ENCODE results near the gene TTC13.

The TTC13 gene

GRCh38 chr1:230976825-230977747 is 1.6 kb downstream of the TTC13 start:
- no peak overlapping the region for H3K27ac Mint-ChIP-seq
- H3K9me3 Mint-ChIP-seq = no peaks in the 10 kb centered on the region
- peak overlapping the region; percentile 89 for H3K4me3 Mint-ChIP-seq
- no peaks in the 10 kb centered on the region for H3K36me3 Mint-ChIP-seq (ENCODE audit: low read depth)
- H3K4me1 Mint-ChIP-seq = peaks cover 8% of the 10 kb centered on the region
- DNase-seq = no peak
- H3K27me3 Mint-ChIP-seq (ENCODE audit: low read depth, poor library complexity) = peaks cover 7% of the 10 kb centered on the region
- no peak for TF ChIP-seq CTCF (IDR thresholded peaks at IDR 0.05)

GRCh38 chr1:230976360-230976759 is 2.3 kb downstream of the TTC13 start:
- no peak for TF ChIP-seq CTCF (IDR thresholded peaks at IDR 0.05)
- Mint-ChIP-seq H3K36me3 (ENCODE audit: low read depth) (no peaks in the 10 kb centered on the region), H3K9me3 (no peaks in the 10 kb centered on the region), H3K4me1 (peaks cover 8% of the 10 kb centered on the region), H3K4me3 (peak overlapping the region; percentile 37), H3K27me3 (ENCODE audit: low read depth, poor library complexity) (peaks cover 7% of the 10 kb centered on the region), H3K27ac (no peak overlapping the region)
- DNase-seq = no peak

GRCh38 chr1:230975636-230976035 is 3.0 kb downstream of the TTC13 start:
- H3K4me3 Mint-ChIP-seq = no peak overlapping the region
- DNase-seq = no peak
- no peak for TF ChIP-seq CTCF (IDR thresholded peaks at IDR 0.05)
- H3K4me1 Mint-ChIP-seq = peaks cover 8% of the 10 kb centered on the region
- no peak overlapping the region for H3K27ac Mint-ChIP-seq
- H3K9me3 Mint-ChIP-seq = no peaks in the 10 kb centered on the region
- H3K27me3 Mint-ChIP-seq (ENCODE audit: low read depth, poor library complexity) = peaks cover 7% of the 10 kb centered on the region
- no peaks in the 10 kb centered on the region for H3K36me3 Mint-ChIP-seq (ENCODE audit: low read depth)

- H3K27me3 Mint-ChIP-seq (ENCODE audit: low read depth, poor library complexity) = peaks cover 15% of the 10 kb centered on the region
- no peaks in the 10 kb centered on the region for H3K36me3 Mint-ChIP-seq (ENCODE audit: low read depth)
- H3K9me3 Mint-ChIP-seq = no peaks in the 10 kb centered on the region
Observed at GRCh38 chr1:230972855-230973271, 5.8 kb downstream of the TTC13 start.

GRCh38 chr1:230971771-230972170 is 6.9 kb downstream of the TTC13 start:
- Mint-ChIP-seq H3K27ac (no peak overlapping the region), H3K27me3 (ENCODE audit: low read depth, poor library complexity) (peaks cover 11% of the 10 kb centered on the region), H3K9me3 (no peaks in the 10 kb centered on the region), H3K4me3 (no peak overlapping the region), H3K4me1 (no peaks in the 10 kb centered on the region), H3K36me3 (ENCODE audit: low read depth) (no peaks in the 10 kb centered on the region)
- DNase-seq = no peak
- no peak for TF ChIP-seq CTCF (IDR thresholded peaks at IDR 0.05)

More at GRCh38 chr1:230972855-230973271, 5.8 kb downstream of the TTC13 start:
- Mint-ChIP-seq H3K4me1 (peaks cover 8% of the 10 kb centered on the region), H3K27ac (no peak overlapping the region), H3K4me3 (no peak overlapping the region)
- DNase-seq = no peak
- TF ChIP-seq CTCF (IDR thresholded peaks at IDR 0.05) = no peak

- TF ChIP-seq CTCF (IDR thresholded peaks at IDR 0.05) = no peak
- Mint-ChIP-seq H3K9me3 (no peaks in the 10 kb centered on the region), H3K27me3 (ENCODE audit: low read depth, poor library complexity) (peaks cover 13% of the 10 kb centered on the region), H3K27ac (no peak overlapping the region), H3K4me1 (no peaks in the 10 kb centered on the region), H3K4me3 (no peak overlapping the region), H3K36me3 (ENCODE audit: low read depth) (no peaks in the 10 kb centered on the region)
- DNase-seq = no peak
Observed at GRCh38 chr1:230970432-230970831, 8.2 kb downstream of the TTC13 start.
